GM18507 (cell line): Measurements from ENCODE around the gene MARCHF10.
A peak's percentile ranks its signal among the peaks of the same experiment; 100 is the strongest.

Source experiments
- DNase-seq: peaks from one replicate; pipeline ENCODE4 v3.0.0; 2011; ENCODE audit warnings: low read depth; ENCODE audit not compliant: insufficient read length; ENCODE audit errors: extremely low spot score
- FAIRE-seq: peaks from 2 replicates; lab custom pipeline; 2011; peaks lifted over from hg19 to GRCh38; lab: Jason Lieb, UNC

MARCHF10 gene

GRCh38 chr17:62653002-62653825 lies 154.9 kb downstream of the MARCHF10 start:
- DNase-seq (peak; percentile 54), FAIRE-seq (peak; percentile 73)

- FAIRE-seq (peak; percentile 59), DNase-seq (no peak)
These were observed 155.7 kb downstream of the MARCHF10 start for GRCh38 chr17:62652251-62653001.
